GM18511 (cell line): Measurements from ENCODE around the gene CHCHD3.

ENCODE experiments used
- ATAC-seq: cut with Tn5 transposase; IDR thresholded peaks from one replicate; pipeline ENCODE4 v1.9.1; 2021; ENCODE audit warnings: mild to moderate bottlenecking, moderate library complexity; ENCODE audit not compliant: unreplicated experiment

The CHCHD3 gene

GRCh38 chr7:132755538-132756483 lies 326.1 kb downstream of the CHCHD3 start:
- no peak for ATAC-seq

GRCh38 chr7:132752431-132752830 lies 329.5 kb downstream of the CHCHD3 start:
- no peak for ATAC-seq

GRCh38 chr7:132751244-132751647 lies 330.6 kb downstream of the CHCHD3 start:
- no peak for ATAC-seq

GRCh38 chr7:132750530-132751217 lies 331.2 kb downstream of the CHCHD3 start:
- ATAC-seq = no peak

- no peak for ATAC-seq
Observed at GRCh38 chr7:132750096-132750495, 331.8 kb downstream of the CHCHD3 start.

- no peak for ATAC-seq
Observed at GRCh38 chr7:132745510-132745909, 336.4 kb downstream of the CHCHD3 start.

GRCh38 chr7:132743974-132744373 lies 337.9 kb downstream of the CHCHD3 start:
- no peak for ATAC-seq

- no peak for ATAC-seq
Observed at GRCh38 chr7:132742189-132742612, 339.7 kb downstream of the CHCHD3 start.

- ATAC-seq = no peak
Observed at GRCh38 chr7:132740176-132740575, 341.7 kb downstream of the CHCHD3 start.

- no peak for ATAC-seq
Observed at GRCh38 chr7:132739271-132739955, 342.5 kb downstream of the CHCHD3 start.

GRCh38 chr7:132738254-132738653 lies 343.6 kb downstream of the CHCHD3 start:
- ATAC-seq = no peak

GRCh38 chr7:132735476-132735875 lies 346.4 kb downstream of the CHCHD3 start:
- ATAC-seq = no peak
